Activated naive CD4-positive, alpha-beta T cell treated with anti-CD3 and anti-CD28 coated beads, Interleukin-2, amount 50 U/mL, for 16 hours (primary cell): ENCODE results near the gene ARID1B.

Experiments
- DNase-seq: peaks from one replicate; pipeline ENCODE4 v3.0.0-alpha.2; 2020

Gene ARID1B

GRCh38 chr6:157090736-157091135, 313.6 kb downstream of the ARID1B start:
- DNase-seq = no peak

GRCh38 chr6:157091243-157091642, 314.1 kb downstream of the ARID1B start:
- DNase-seq = no peak

- DNase-seq = no peak
Observed at GRCh38 chr6:157091856-157092460, 314.8 kb downstream of the ARID1B start.

- DNase-seq = no peak
Observed at GRCh38 chr6:157092736-157093135, 315.6 kb downstream of the ARID1B start.

GRCh38 chr6:157093536-157093935, 316.4 kb downstream of the ARID1B start:
- no peak for DNase-seq

- no peak for DNase-seq
Observed at GRCh38 chr6:157094038-157094437, 316.9 kb downstream of the ARID1B start.

GRCh38 chr6:157095084-157095483, 317.9 kb downstream of the ARID1B start:
- no peak for DNase-seq

- DNase-seq = no peak
Observed at GRCh38 chr6:157095569-157095968, 318.4 kb downstream of the ARID1B start.

- no peak for DNase-seq
Observed at GRCh38 chr6:157096105-157096504, 318.9 kb downstream of the ARID1B start.

GRCh38 chr6:157096522-157096921, 319.3 kb downstream of the ARID1B start:
- DNase-seq = no peak

- DNase-seq = no peak
Observed at GRCh38 chr6:157097255-157097955, 320.2 kb downstream of the ARID1B start.

- no peak for DNase-seq
Observed at GRCh38 chr6:157098999-157099398, 321.8 kb downstream of the ARID1B start.

GRCh38 chr6:157099912-157100593, 322.9 kb downstream of the ARID1B start:
- peak; percentile 53 for DNase-seq

GRCh38 chr6:157101166-157101565, 324.0 kb downstream of the ARID1B start:
- DNase-seq = no peak

GRCh38 chr6:157104803-157105202, 327.6 kb downstream of the ARID1B start:
- DNase-seq = no peak

- no peak for DNase-seq
Observed at GRCh38 chr6:157106487-157106886, 329.3 kb downstream of the ARID1B start.

GRCh38 chr6:157107571-157107914, 330.4 kb downstream of the ARID1B start:
- DNase-seq = no peak

GRCh38 chr6:157107915-157108651, 330.9 kb downstream of the ARID1B start:
- DNase-seq = no peak

- DNase-seq = no peak
Observed at GRCh38 chr6:157108923-157109322, 331.7 kb downstream of the ARID1B start.

- DNase-seq = no peak
Observed at GRCh38 chr6:157110607-157111006, 333.4 kb downstream of the ARID1B start.

GRCh38 chr6:157113389-157113788, 336.2 kb downstream of the ARID1B start:
- no peak for DNase-seq

- DNase-seq = no peak
Observed at GRCh38 chr6:157116426-157116825, 339.2 kb downstream of the ARID1B start.

- no peak for DNase-seq
Observed at GRCh38 chr6:157117431-157118095, 340.4 kb downstream of the ARID1B start.
